Measurements from ENCODE around the gene MMAA. TPM values are rescaled to one million over a fixed set of nuclear protein-coding genes. Genes with fewer than 3 reads are reported as not detected.

MMAA gene
- polyA plus RNA-seq, 3 donors = 2.1 to 4.0 (median 2.5) TPM

GRCh38 chr4:145670422-145670821 is 51.2 kb downstream of the MMAA start:
- Histone ChIP-seq H3K9me3 (replicated peaks in 1 of 2; ENCODE audit: control insufficient read depth in 1 of 2, insufficient read depth in 1 of 2, low read length in 2 of 2) (no peaks in the 10 kb centered on the region), H3K27me3 (ENCODE audit: control insufficient read depth in 2 of 2, insufficient read depth in 2 of 2, low read length in 2 of 2) (no peaks in the 10 kb centered on the region), H3K4me1 (ENCODE audit: control insufficient read depth in 1 of 2, insufficient read depth in 2 of 2, low read length in 2 of 2) (no peaks in the 10 kb centered on the region), H3K27ac (ENCODE audit: low read depth in 1 of 2, low read length in 2 of 2) (no peak overlapping the region), H3K4me2 (replicated peaks; ENCODE audit: extremely low read depth, low read length, poor library complexity, severe bottlenecking) (no peak overlapping the region), H3K36me3 (replicated peaks in 1 of 2; ENCODE audit: control insufficient read depth in 1 of 2, insufficient read depth in 2 of 2, low read length in 2 of 2) (no peaks in the 10 kb centered on the region), H2AFZ (ENCODE audit: insufficient read depth, low read depth, low read length, poor library complexity, severe bottlenecking) (no peak overlapping the region), H3K79me2 (ENCODE audit: insufficient read depth, low read length) (no peaks in the 10 kb centered on the region), H3K9ac (ENCODE audit: insufficient read depth, low read length, poor library complexity, severe bottlenecking) (no peak overlapping the region), H3K4me3 (replicated peaks in 1 of 3; ENCODE audit: low read depth in 2 of 3, low read length in 3 of 3) (no peak overlapping the region), H4K20me1 (ENCODE audit: insufficient read depth, low read length) (no peaks in the 10 kb centered on the region)
- Mint-ChIP-seq H3K27me3 (ENCODE audit: low read depth in 3 of 3) (peaks cover 0 to 3% (median 2%) of the 10 kb centered on the region in 3 donors), H3K36me3 (no peaks in the 10 kb centered on the region), H3K4me3 (no peak overlapping the region), H3K27ac (no peak overlapping the region), H3K9me3 (peaks cover 0 to 11% (median 9%) of the 10 kb centered on the region in 7 donors), H3K4me1 (peaks cover 3% of the 10 kb centered on the region)
- intact Hi-C loops (cut with micrococcal nuclease) = no loop called here
- TF ChIP-seq CTCF (IDR thresholded peaks at IDR 0.05) = no peak
- DNase-seq = no peak

- Histone ChIP-seq H3K27me3 (ENCODE audit: control insufficient read depth in 2 of 2, insufficient read depth in 2 of 2, low read length in 2 of 2) (no peaks in the 10 kb centered on the region), H3K4me2 (replicated peaks; ENCODE audit: extremely low read depth, low read length, poor library complexity, severe bottlenecking) (no peak overlapping the region), H2AFZ (ENCODE audit: insufficient read depth, low read depth, low read length, poor library complexity, severe bottlenecking) (no peak overlapping the region), H3K4me3 (replicated peaks in 1 of 3; ENCODE audit: low read depth in 2 of 3, low read length in 3 of 3) (no peak overlapping the region), H3K9me3 (replicated peaks in 1 of 2; ENCODE audit: control insufficient read depth in 1 of 2, insufficient read depth in 1 of 2, low read length in 2 of 2) (peaks cover 0 to 2% of the 10 kb centered on the region in 2 donors), H3K79me2 (ENCODE audit: insufficient read depth, low read length) (no peaks in the 10 kb centered on the region), H3K9ac (ENCODE audit: insufficient read depth, low read length, poor library complexity, severe bottlenecking) (no peak overlapping the region), H3K36me3 (replicated peaks in 1 of 2; ENCODE audit: control insufficient read depth in 1 of 2, insufficient read depth in 2 of 2, low read length in 2 of 2) (no peaks in the 10 kb centered on the region), H3K4me1 (ENCODE audit: control insufficient read depth in 1 of 2, insufficient read depth in 2 of 2, low read length in 2 of 2) (no peaks in the 10 kb centered on the region), H3K27ac (ENCODE audit: low read depth in 1 of 2, low read length in 2 of 2) (no peak overlapping the region), H4K20me1 (ENCODE audit: insufficient read depth, low read length) (no peaks in the 10 kb centered on the region)
- Mint-ChIP-seq H3K4me3 (no peak overlapping the region), H3K27ac (no peak overlapping the region), H3K4me1 (no peaks in the 10 kb centered on the region), H3K27me3 (ENCODE audit: low read depth in 3 of 3) (peaks cover 0 to 4% (median 2%) of the 10 kb centered on the region in 3 donors), H3K36me3 (no peaks in the 10 kb centered on the region), H3K9me3 (peaks cover 6 to 18% (median 12%) of the 10 kb centered on the region in 7 donors)
- intact Hi-C loops (cut with micrococcal nuclease) = no loop called here
- WGBS (ENCODE audit: insufficient coverage) = 100% methylated on average over 1 of the region's 1 CpG
- TF ChIP-seq CTCF (IDR thresholded peaks at IDR 0.05) = no peak
- DNase-seq = no peak
Measured at GRCh38 chr4:145679520-145679919, 60.3 kb downstream of the MMAA start.
